ENCODE measurements around the gene SATB2. TPM values are rescaled to one million over a fixed set of nuclear protein-coding genes. Genes with fewer than 3 reads are reported as not detected.

The SATB2 gene
- total RNA-seq, 1 experiment from 2014 or later: 13.8 TPM

DNA sequence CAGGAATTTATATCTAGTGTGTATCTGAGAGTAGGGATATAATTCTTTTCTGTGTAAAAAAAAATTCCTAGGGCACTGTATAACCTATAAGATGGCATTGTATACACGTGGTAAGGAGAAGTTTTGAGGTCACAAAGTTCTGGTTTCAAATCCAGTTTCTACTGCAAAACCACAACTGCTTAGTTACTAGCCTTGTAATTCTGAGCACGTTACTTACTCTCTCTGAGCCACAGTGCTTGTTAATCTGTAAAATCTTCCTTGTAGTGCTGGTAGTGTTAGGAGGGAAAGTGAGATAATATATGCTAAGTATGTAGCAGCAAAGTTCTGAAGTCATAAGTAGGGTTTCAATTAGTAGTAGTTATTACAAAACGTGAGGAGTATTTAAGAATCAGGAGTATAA is 175.4 kb downstream of the SATB2 start:
- ChIA-PET POLR2A (no interaction called here), CTCF (no interaction called here), RAD21 (ENCODE audit: low non-redundant PET in 1 of 2, low total read pairs in 2 of 2, uncharacterized antibody in 2 of 2, unreplicated experiment in 2 of 2) (no interaction called here)
- Histone ChIP-seq H3K27ac (ENCODE audit: low read depth, low read length) (no peak overlapping the region), H3K9ac (ENCODE audit: low read length) (no peak overlapping the region), H3K79me2 (ENCODE audit: insufficient read depth, low read length) (no peaks in the 10 kb centered on the region), H3K4me2 (ENCODE audit: low read length) (no peak overlapping the region), H3K9me3 (ENCODE audit: control insufficient read depth in 1 of 2, insufficient read depth in 1 of 2, low read depth in 1 of 2, low read length in 2 of 2) (no peaks in the 10 kb centered on the region), H3K4me1 (ENCODE audit: control insufficient read depth in 1 of 2, insufficient read depth in 2 of 2, low read length in 2 of 2) (no peaks in the 10 kb centered on the region), H2AFZ (ENCODE audit: low read depth, low read length, poor library complexity, severe bottlenecking) (no peak overlapping the region), H3K27me3 (ENCODE audit: insufficient read depth, low read length) (no peaks in the 10 kb centered on the region), H3K9me2 (ENCODE audit: insufficient read depth) (no peaks in the 10 kb centered on the region), H3K4me3 (replicated peaks in 1 of 2; ENCODE audit: low read depth in 1 of 2, low read length in 2 of 2) (no peak overlapping the region), H3K36me3 (ENCODE audit: control insufficient read depth in 1 of 2, insufficient read depth in 2 of 2, low read length in 2 of 2) (no peaks in the 10 kb centered on the region), H4K20me1 (ENCODE audit: insufficient read depth) (no peaks in the 10 kb centered on the region)
- TF ChIP-seq POLR2AphosphoS5 (IDR thresholded peaks at IDR 0.05; ENCODE audit: low read depth, low read length) (no peak), SRF (IDR thresholded peaks at IDR 0.05; ENCODE audit: low read depth) (no peak), POLR2A (IDR thresholded peaks at IDR 0.05; ENCODE audit: borderline replicate concordance, extremely low read depth, insufficient read depth, insufficient read length) (no peak), EZH2phosphoT487 (IDR thresholded peaks at IDR 0.05; ENCODE audit: borderline replicate concordance) (no peak), SP1 (IDR thresholded peaks at IDR 0.05; ENCODE audit: low read depth) (no peak), SIN3A (IDR thresholded peaks at IDR 0.05; ENCODE audit: low read depth) (no peak), ELF1 (IDR thresholded peaks at IDR 0.05; ENCODE audit: borderline replicate concordance, low read depth) (no peak), JUND (IDR thresholded peaks at IDR 0.05) (no peak)
- TF ChIP-seq, protein P1, sequence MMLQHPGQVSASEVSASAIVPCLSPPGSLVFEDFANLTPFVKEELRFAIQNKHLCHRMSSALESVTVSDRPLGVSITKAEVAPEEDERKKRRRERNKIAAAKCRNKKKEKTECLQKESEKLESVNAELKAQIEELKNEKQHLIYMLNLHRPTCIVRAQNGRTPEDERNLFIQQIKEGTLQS (IDR thresholded peaks at IDR 0.05): no peak
- TF ChIP-seq, protein P2, sequence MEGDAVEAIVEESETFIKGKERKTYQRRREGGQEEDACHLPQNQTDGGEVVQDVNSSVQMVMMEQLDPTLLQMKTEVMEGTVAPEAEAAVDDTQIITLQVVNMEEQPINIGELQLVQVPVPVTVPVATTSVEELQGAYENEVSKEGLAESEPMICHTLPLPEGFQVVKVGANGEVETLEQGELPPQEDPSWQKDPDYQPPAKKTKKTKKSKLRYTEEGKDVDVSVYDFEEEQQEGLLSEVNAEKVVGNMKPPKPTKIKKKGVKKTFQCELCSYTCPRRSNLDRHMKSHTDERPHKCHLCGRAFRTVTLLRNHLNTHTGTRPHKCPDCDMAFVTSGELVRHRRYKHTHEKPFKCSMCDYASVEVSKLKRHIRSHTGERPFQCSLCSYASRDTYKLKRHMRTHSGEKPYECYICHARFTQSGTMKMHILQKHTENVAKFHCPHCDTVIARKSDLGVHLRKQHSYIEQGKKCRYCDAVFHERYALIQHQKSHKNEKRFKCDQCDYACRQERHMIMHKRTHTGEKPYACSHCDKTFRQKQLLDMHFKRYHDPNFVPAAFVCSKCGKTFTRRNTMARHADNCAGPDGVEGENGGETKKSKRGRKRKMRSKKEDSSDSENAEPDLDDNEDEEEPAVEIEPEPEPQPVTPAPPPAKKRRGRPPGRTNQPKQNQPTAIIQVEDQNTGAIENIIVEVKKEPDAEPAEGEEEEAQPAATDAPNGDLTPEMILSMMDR (IDR thresholded peaks at IDR 0.05 in 2 of 3, conservative IDR thresholded peaks at IDR 0.05 in 1 of 3; ENCODE audit: borderline replicate concordance in 1 of 3, insufficient read depth in 1 of 3, low read depth in 2 of 3, low read length in 2 of 3): no peak
- TF ChIP-seq, protein P3, sequence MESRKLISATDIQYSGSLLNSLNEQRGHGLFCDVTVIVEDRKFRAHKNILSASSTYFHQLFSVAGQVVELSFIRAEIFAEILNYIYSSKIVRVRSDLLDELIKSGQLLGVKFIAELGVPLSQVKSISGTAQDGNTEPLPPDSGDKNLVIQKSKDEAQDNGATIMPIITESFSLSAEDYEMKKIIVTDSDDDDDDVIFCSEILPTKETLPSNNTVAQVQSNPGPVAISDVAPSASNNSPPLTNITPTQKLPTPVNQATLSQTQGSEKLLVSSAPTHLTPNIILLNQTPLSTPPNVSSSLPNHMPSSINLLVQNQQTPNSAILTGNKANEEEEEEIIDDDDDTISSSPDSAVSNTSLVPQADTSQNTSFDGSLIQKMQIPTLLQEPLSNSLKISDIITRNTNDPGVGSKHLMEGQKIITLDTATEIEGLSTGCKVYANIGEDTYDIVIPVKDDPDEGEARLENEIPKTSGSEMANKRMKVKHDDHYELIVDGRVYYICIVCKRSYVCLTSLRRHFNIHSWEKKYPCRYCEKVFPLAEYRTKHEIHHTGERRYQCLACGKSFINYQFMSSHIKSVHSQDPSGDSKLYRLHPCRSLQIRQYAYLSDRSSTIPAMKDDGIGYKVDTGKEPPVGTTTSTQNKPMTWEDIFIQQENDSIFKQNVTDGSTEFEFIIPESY (IDR thresholded peaks at IDR 0.05; ENCODE audit: extremely low read depth, insufficient replicate concordance, low read length): no peak
- DNase-seq (ENCODE audit: low read depth, low spot score) (no peak), ATAC-seq (no peak)
- intact Hi-C loops (cut with micrococcal nuclease): no loop called here
- no TSS peak for BruUV-seq (replicated peaks)

Measured in HCT116 (cell line).